ENCODE results near the gene NUF2.
"Not testable (repeated sequence)": the region's sequence is repeated elsewhere in the genome, so short reads cannot be mapped to it uniquely, and the experiment has no call there.

Gene NUF2

DNA sequence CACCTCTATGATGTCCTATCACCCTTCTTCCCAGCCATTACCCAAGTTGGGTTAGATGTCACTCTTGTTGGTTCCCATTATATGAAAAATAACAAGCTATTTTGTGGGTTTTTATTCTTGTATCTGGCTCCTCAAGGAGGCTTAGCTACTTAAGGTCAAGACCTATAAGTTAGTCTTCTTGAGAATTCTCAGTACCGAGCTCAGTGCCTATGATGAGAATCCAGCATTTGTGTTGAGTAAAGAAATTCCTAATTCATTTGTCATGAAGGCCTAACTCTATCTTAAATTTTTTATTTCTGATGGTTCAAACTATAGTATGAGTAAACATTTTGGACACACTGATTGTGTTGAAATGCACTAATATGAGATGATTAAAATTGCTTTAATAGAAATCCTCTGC lies 15.9 kb downstream of the NUF2 start:
- no peak for DNase-seq

DNA sequence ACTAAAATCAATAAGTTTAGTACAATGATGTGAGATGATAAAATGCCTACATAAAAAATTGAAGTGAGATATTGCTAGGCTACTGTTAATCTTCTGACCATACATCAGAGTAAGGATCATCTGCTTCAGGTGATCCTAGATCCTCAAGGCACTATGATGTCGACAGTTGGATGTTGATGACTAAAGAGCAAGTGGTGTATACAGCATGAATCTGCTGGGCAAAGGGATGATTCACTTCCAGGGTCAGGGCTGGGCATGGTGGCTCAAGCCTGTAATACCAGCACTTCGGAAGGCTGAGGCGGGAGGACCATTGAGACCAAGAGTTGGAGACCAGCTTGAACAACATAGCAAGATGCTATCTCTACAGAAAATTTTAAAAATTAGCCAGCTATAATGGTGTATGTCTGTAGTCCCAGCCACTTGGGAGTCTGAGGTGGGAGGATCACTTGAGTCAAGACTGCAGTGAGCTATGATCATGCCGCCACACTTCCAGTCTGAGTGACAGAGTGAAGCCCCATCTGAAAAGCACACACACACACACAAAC lies 24.6 kb downstream of the NUF2 start:
- DNase-seq = no peak

GRCh38 chr1:163347106-163347505 lies 25.4 kb downstream of the NUF2 start:
- no peak for DNase-seq

DNA sequence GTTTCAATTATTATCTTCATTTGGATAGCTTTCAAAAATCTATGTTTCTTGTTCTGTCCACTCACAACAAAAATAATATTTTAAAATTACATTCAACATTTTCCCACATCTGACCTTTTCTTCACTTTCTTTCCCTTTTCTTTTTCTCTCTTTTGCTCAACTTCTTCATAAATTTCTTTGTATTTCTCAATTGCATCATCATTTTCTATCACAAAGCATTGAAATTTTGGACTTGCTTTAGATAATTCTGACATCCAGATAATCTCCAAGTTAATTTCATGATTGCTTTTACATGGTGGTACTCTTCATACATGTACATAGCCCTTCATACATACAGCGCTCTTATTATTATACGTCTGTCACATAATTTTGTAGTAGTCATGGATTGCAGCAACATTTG lies 30.2 kb downstream of the NUF2 start:
- no peak for DNase-seq

DNA sequence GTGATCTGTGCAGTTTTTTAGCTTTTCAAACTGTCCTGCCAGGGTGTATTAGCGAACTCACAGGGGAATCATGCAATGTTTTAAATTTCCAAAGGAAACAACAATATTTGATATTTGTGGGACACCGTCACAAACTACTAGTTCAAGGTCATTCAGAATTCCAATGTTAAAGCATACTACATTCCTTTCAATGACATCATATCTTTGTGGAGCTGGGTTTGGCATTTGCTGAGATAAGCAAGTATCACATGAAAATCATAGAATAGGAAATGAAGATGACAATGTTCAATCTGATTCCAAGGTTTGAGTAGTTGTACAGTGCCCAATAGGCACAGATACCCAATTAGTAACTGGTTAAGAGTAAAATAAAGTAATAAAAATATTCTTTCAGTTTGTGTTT lies 35.6 kb downstream of the NUF2 start:
- no peak for DNase-seq

- not testable (repeated sequence) for DNase-seq
Observed at GRCh38 chr1:163358172-163358571, 36.4 kb downstream of the NUF2 start.

- DNase-seq = no peak
Observed at GRCh38 chr1:163361123-163361934, 39.6 kb downstream of the NUF2 start.

DNA sequence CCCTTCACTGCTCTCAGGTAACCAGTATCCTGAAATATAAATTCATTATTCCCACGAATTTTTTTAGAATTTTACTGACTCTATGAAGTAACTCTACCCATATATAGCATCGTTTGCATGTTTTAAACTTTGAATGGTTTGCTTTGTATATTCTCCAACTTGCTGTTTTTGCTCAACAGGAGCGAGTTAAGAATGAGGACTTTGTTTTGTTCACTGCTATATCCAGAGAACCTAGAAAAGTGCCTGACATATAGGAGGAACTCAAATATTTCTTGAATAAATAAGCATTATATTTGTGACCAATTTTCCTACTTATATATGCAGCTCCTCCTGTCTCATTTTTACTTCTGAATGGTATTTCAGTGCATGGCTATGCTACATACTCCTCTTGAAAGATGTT lies 43.4 kb downstream of the NUF2 start:
- DNase-seq = no peak

GRCh38 chr1:163366555-163366954 lies 44.8 kb downstream of the NUF2 start:
- no peak for DNase-seq

DNA sequence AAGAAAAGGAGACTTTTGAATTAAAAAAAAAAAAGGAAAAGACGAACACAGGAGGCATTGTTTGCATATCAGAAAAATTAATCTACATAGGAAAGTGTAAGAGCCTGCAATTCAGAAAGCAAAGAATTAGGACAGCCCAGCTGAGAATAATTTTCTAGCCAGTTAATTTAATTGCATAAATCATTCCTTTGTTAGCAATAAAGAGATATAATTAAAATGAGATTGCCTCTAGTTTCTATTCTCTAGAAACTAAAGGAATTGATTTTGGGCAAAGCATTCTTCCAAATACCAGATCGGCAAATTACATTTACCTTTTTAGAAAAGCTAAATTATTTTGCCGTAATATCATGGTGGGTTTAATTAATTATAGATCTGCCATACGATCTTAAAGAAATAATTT lies 46.0 kb downstream of the NUF2 start:
- DNase-seq = no peak

DNA sequence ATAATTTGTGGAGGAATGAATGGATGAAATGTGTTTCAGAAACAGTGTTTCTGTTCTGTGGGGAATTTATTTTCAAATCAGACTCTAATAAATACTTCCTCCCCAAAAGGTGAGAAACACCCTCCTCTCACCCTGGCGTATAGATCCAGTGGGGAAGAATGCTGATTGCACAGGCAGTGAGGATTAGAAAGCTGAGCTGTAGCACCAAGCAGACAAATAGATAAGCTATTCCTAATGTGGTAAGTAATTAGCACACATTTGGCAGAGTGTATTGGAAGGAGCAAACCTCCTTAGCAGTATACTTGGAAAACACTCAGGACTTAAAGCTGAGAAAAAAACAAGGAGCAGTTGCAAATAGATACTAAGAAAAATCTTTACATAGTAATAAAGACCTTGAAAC lies 50.8 kb downstream of the NUF2 start:
- no peak for DNase-seq

GRCh38 chr1:163378554-163378953 lies 56.8 kb downstream of the NUF2 start:
- DNase-seq = no peak

DNA sequence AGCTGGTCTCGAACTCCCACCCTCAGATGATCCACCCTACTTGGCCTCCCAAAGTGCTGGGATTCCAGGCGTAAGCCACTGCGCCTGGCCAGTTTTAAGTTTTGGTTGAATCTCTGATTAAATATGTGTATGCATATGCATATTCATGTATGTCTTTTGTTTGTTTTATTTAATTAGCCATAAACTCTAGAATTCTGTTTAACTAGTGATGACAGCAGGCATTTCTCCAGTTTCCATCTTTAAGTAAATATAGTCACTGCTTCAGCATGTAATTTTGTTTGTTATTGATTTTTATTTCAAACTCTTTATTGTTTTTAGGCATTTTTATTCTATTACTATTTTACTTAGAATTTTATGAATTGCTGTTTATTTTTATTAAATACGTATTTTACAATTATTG lies 58.0 kb downstream of the NUF2 start:
- no peak for DNase-seq

GRCh38 chr1:163381487-163382184 lies 59.9 kb downstream of the NUF2 start:
- no peak for DNase-seq

- no peak for DNase-seq
Observed at GRCh38 chr1:163382395-163382794, 60.6 kb downstream of the NUF2 start.

- DNase-seq = no peak
Observed at GRCh38 chr1:163387146-163387545, 65.4 kb downstream of the NUF2 start.

DNA sequence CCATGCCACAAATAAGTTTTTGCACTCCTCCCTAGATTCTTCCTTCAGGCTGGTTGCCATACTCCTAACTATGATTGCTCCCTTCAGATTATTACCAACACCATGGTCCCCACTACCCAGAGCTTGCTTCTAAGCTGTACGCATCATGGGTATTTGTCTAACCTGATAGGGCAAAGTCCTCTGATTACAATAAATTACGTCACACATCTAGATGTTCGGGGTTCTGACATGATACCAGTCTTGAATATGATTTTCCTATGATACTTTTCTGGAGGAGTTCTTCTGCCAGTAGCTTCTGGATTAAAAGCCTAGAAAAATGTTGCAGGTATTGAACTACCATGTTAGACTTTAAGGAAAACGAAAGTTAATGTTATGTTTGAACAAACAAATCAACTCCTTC lies 67.2 kb downstream of the NUF2 start:
- DNase-seq = no peak

DNA sequence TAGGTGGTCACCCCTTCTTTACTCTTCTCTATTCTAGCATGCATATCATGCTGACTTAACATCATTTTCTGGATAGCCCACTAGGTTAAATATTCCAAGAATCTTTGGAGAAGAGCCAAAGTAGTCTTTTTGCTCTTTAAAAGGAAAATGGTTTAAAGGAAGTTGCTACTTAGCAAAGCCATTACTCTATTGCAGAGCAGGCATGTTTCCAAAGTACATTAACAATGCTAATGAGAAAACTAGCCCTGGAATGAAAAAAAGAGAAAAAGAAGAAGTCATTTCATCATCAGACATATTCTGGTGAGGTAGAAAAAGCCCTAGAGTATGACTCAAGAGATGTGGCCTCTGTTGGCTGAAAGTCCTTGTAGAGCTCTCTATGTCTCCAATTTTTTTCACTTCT lies 74.0 kb downstream of the NUF2 start:
- DNase-seq = no peak

- DNase-seq = no peak
Observed at GRCh38 chr1:163397451-163398200, 75.9 kb downstream of the NUF2 start.

- DNase-seq = no peak
Observed at GRCh38 chr1:163399001-163399400, 77.2 kb downstream of the NUF2 start.

DNA sequence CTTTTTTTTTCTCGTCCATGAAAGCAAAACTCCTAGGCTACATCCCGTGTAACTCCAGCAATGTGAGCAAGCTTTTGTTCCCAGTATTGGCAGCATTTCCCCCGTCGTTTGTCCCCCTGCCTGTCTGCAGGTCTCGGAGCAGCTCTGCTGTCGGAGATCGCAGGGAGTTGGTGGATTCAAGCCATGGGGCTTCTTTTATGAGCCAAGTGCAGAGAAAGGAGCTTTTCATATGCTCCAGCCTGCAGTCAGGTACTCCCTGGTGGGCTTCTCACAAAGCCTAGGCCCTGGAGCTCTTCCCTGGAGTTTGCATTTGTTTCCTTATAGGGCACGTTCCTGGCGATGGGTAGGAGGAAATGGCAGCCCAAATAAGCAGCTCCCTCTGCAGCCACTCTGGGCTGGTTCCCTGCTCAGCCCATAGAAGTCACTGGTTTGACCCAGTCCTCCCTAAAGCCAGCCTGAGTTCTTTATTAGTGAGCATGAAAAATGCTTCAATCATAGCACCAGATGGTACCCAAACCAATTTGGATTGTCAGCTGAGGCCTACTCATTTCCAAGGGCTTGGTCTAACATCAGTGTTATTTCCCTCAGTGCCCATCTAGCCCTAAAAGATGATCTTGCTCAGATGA lies 78.3 kb downstream of the NUF2 start:
- no peak for DNase-seq

DNA sequence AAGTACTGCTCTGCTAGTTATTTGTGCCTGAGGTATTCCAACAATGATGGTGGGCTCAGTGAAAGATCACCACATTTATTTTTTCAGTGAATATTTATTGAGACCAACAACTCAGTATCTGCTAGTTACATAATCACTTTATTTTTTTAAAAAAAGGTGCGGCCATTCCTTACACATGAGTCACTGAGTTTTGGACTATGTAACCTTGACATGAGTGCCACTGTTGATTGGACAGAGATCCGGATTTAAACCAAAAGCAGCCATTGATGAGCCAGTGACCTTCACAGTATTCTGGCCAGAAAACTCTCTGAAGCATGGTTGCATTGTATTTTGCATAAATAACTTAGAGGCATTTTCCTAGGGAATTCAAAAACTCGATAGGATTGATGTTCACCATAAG lies 79.5 kb downstream of the NUF2 start:
- no peak for DNase-seq
